Right cardiac atrium (tissue), 5 donors: ENCODE results near the gene CSNK1G2. TPM values are rescaled to one million over a fixed set of nuclear protein-coding genes. Genes with fewer than 3 reads are reported as not detected.

Experiments
- ATAC-seq, 2 donors: fragments of 200-7000 bp; cut with Tn5 transposase; one replicate each; pipeline versions ENCODE4 v1.8.0 to v1.9.1; 2020; ENCODE audit warnings: moderate library complexity in 2 of 2, mild to moderate bottlenecking in 1 of 2
- DNase-seq, 3 donors: peaks; one replicate each; pipeline ENCODE4 v3.0.0-alpha.2; 2020
- H3K27ac ChIP-seq: one replicate; pipeline ENCODE4 v1.5.1; 2013; ENCODE audit warnings: mild to moderate bottlenecking, low read length, control low read depth, moderate library complexity
- H3K27me3 ChIP-seq: one replicate; pipeline ENCODE4 v1.6.1; 2013; ENCODE audit not compliant: control insufficient read depth, insufficient read depth
- H3K4me1 ChIP-seq: one replicate; pipeline ENCODE4 v1.6.1; 2013; ENCODE audit warnings: low read length; ENCODE audit not compliant: control insufficient read depth, insufficient read depth
- H3K4me3 ChIP-seq: one replicate; pipeline ENCODE4 v1.5.1; 2013; ENCODE audit warnings: low read length, control low read depth
- H3K9me3 ChIP-seq: one replicate; pipeline ENCODE4 v1.6.1; 2013; ENCODE audit warnings: low read length; ENCODE audit not compliant: control insufficient read depth
- WGBS: extraction: QIAGEN DNeasy Blood & Tissue Kit; methylation state at CpG from one replicate; pipeline ENCODE4 v1.1.7; 2013; 5-methylcytosine and 5-hydroxymethylcytosine counted together
- intact Hi-C, 4 donors: fragments of 100-400 bp; cut with DNase I; formaldehyde crosslinking; loops; one replicate each; pipeline versions ENCODE4 v1.11.0 to v1.14.0; 2022 to 2023
- polyA plus RNA-seq: library from polyadenylated mRNA; stranded (reverse); fragments of 200-250 nt; gene quantifications from one replicate; pipeline ENCODE4 v1.2.3, GENCODE V29; 2013
- total RNA-seq, 4 donors: library from RNA; stranded (reverse); fragmentation: NEBNext Ultra II Directional; extraction: Animal tissue kit (Norgen Biotek cat#: 25700); gene quantifications; one replicate each; pipeline ENCODE4 v1.2.1, GENCODE V29; 2021
- donor health status: healthy with polysubstance abuse.
- donor health status: DM: no; HTN: yes; CAD: no.
- donor health status: DM: no; HTN: no; CAD: no.
- donor health status: DM: no; HTN: yes; CAD: no; lungs with severe emphysema.
- donor health status: DM: yes; HTN: yes; CAD: no.

CSNK1G2 gene
- total and polyA plus RNA-seq, 5 donors: 25.6 to 32.2 (median 30.2) TPM

- no peak for DNase-seq
- 66% methylated on average over 7 of the region's 7 CpGs for WGBS
- Histone ChIP-seq H3K4me3 (no peak overlapping the region), H3K27me3 (no peaks in the 10 kb centered on the region), H3K4me1 (peaks cover 5% of the 10 kb centered on the region), H3K9me3 (no peaks in the 10 kb centered on the region), H3K27ac (no peak overlapping the region)
- ATAC-seq: no peak
- intact Hi-C loops: no loop called here
These were observed 7.7 kb upstream of the CSNK1G2 start for GRCh38 chr19:1933244-1933643.

- WGBS: 94% methylated on average over 8 of the region's 8 CpGs
- DNase-seq: no peak
- intact Hi-C loops: no loop called here
These were observed 7.0 kb upstream of the CSNK1G2 start for GRCh38 chr19:1933942-1934341.

GRCh38 chr19:1935484-1936208 lies 5.3 kb upstream of the CSNK1G2 start:
- Histone ChIP-seq H3K27me3 (no peaks in the 10 kb centered on the region), H3K9me3 (no peaks in the 10 kb centered on the region), H3K27ac (no peak overlapping the region), H3K4me1 (peaks cover 9% of the 10 kb centered on the region), H3K4me3 (no peak overlapping the region)
- intact Hi-C loops: no loop called here
- 38% methylated on average over 11 of the region's 11 CpGs for WGBS
- DNase-seq: peak; percentile 70 to 81 (median 74)
- peak in 1 of 2 donors; percentile 22 for ATAC-seq

More at GRCh38 chr19:1933942-1934341, 7.0 kb upstream of the CSNK1G2 start:
- H3K27ac ChIP-seq: no peak overlapping the region
- no peaks in the 10 kb centered on the region for H3K27me3 ChIP-seq
- H3K9me3 ChIP-seq: no peaks in the 10 kb centered on the region
- H3K4me1 ChIP-seq: peaks cover 5% of the 10 kb centered on the region
- no peak overlapping the region for H3K4me3 ChIP-seq
- no peak for ATAC-seq

- no peak overlapping the region for H3K27ac ChIP-seq
- DNase-seq (no peak), ATAC-seq (no peak)
These were observed 4.5 kb upstream of the CSNK1G2 start for GRCh38 chr19:1936430-1936829.

GRCh38 chr19:1936916-1937610 lies 3.9 kb upstream of the CSNK1G2 start:
- no peak for ATAC-seq
- peak in 1 of 3 donors; percentile 16 for DNase-seq
- 88% methylated on average over 24 of the region's 24 CpGs for WGBS
- no peaks in the 10 kb centered on the region for H3K9me3 ChIP-seq
- peaks cover 9% of the 10 kb centered on the region for H3K4me1 ChIP-seq
- H3K27me3 ChIP-seq: no peaks in the 10 kb centered on the region
- no peak overlapping the region for H3K27ac ChIP-seq
- intact Hi-C loops: no loop called here
- no peak overlapping the region for H3K4me3 ChIP-seq

More at GRCh38 chr19:1936430-1936829, 4.5 kb upstream of the CSNK1G2 start:
- H3K9me3 ChIP-seq: no peaks in the 10 kb centered on the region
- intact Hi-C loops: no loop called here
- H3K4me1 ChIP-seq: peaks cover 9% of the 10 kb centered on the region
- 74% methylated on average over 3 of the region's 3 CpGs for WGBS
- no peak overlapping the region for H3K4me3 ChIP-seq
- H3K27me3 ChIP-seq: no peaks in the 10 kb centered on the region

GRCh38 chr19:1938071-1938470 lies 2.9 kb upstream of the CSNK1G2 start:
- Histone ChIP-seq H3K9me3 (no peaks in the 10 kb centered on the region), H3K4me1 (peaks cover 12% of the 10 kb centered on the region), H3K27me3 (no peaks in the 10 kb centered on the region), H3K27ac (no peak overlapping the region), H3K4me3 (no peak overlapping the region)
- no peak for DNase-seq
- 79% methylated on average over 7 of the region's 7 CpGs for WGBS
- intact Hi-C loops: no loop called here
- ATAC-seq: no peak

- no peaks in the 10 kb centered on the region for H3K27me3 ChIP-seq
- peaks cover 8% of the 10 kb centered on the region for H3K4me1 ChIP-seq
- intact Hi-C loops: no loop called here
- H3K27ac ChIP-seq: peak overlapping the region; percentile 42
- no peaks in the 10 kb centered on the region for H3K9me3 ChIP-seq
- DNase-seq (peak; percentile 76 to 85 (median 84)), ATAC-seq (peak; percentile 28 to 41)
- peak overlapping the region; percentile 92 for H3K4me3 ChIP-seq
- 3% methylated on average over 40 of the region's 40 CpGs for WGBS
These were observed 1.3 kb downstream of the CSNK1G2 start for GRCh38 chr19:1942078-1942933.

GRCh38 chr19:1942934-1943555 lies 2.1 kb downstream of the CSNK1G2 start:
- Histone ChIP-seq H3K27me3 (no peaks in the 10 kb centered on the region), H3K9me3 (no peaks in the 10 kb centered on the region), H3K27ac (peak overlapping the region; percentile 25), H3K4me1 (peaks cover 8% of the 10 kb centered on the region), H3K4me3 (peak overlapping the region; percentile 92)
- DNase-seq: no peak
- 31% methylated on average over 21 of the region's 21 CpGs for WGBS
- no peak for ATAC-seq
- intact Hi-C loops: no loop called here

- Histone ChIP-seq H3K4me1 (peaks cover 8% of the 10 kb centered on the region), H3K27me3 (no peaks in the 10 kb centered on the region), H3K9me3 (no peaks in the 10 kb centered on the region), H3K4me3 (no peak overlapping the region), H3K27ac (no peak overlapping the region)
- 90% methylated on average over 22 of the region's 22 CpGs for WGBS
- DNase-seq: no peak
- intact Hi-C loops: no loop called here
- ATAC-seq: no peak
These were observed 2.7 kb downstream of the CSNK1G2 start for GRCh38 chr19:1943661-1944087.

GRCh38 chr19:1944088-1944915 lies 3.3 kb downstream of the CSNK1G2 start:
- no peak for DNase-seq
- H3K4me1 ChIP-seq: peaks cover 8% of the 10 kb centered on the region
- no peak overlapping the region for H3K4me3 ChIP-seq
- H3K27ac ChIP-seq: no peak overlapping the region
- intact Hi-C loops: no loop called here
- WGBS: 88% methylated on average over 42 of the region's 42 CpGs
- no peak for ATAC-seq
- no peaks in the 10 kb centered on the region for H3K9me3 ChIP-seq
- H3K27me3 ChIP-seq: no peaks in the 10 kb centered on the region
